K562 (cell line): ENCODE measurements around the gene ENHO. TPM values are rescaled to one million over a fixed set of nuclear protein-coding genes. Genes with fewer than 3 reads are reported as not detected.
A peak's percentile ranks its signal among the peaks of the same experiment; 100 is the strongest.

Experiments
- ATF7 ChIP-seq: fragments of 450-650 bp; IDR thresholded peaks from 2 replicates; pipeline ENCODE4 v1.7.1; 2014; ENCODE audit warnings: mild to moderate bottlenecking, moderate library complexity
- CHCHD3 ChIP-seq: fragments of 250-450 bp; sonication (Bioruptor Pico); IDR thresholded peaks from 2 replicates; pipeline ENCODE4 v2.1.2; 2022; ENCODE audit warnings: mild to moderate bottlenecking
- CHD4 ChIP-seq: fragments of 200-600 bp; sonication (generic); IDR thresholded peaks from 3 replicates; pipeline ENCODE4 v1.6.1; 2012; ENCODE audit warnings: low read depth, mild to moderate bottlenecking, mixed read lengths, low read length, inconsistent platforms; ENCODE audit not compliant: insufficient read depth, insufficient replicate concordance, poor library complexity, severe bottlenecking
- ETS1 ChIP-seq: conservative IDR thresholded peaks from 2 replicates; pipeline ENCODE4 v1.6.1; 2011; ENCODE audit warnings: low read depth, mild to moderate bottlenecking, low read length; ENCODE audit not compliant: control insufficient read depth
- FOS ChIP-seq: IDR thresholded peaks from 3 replicates; pipeline ENCODE4 v1.6.1; 2011; ENCODE audit not compliant: insufficient read length; ENCODE audit errors: extremely low read depth
- GATAD2B ChIP-seq: fragments of 450-650 bp; IDR thresholded peaks from 2 replicates; pipeline ENCODE4 v1.6.1; 2017; ENCODE audit warnings: mild to moderate bottlenecking, borderline replicate concordance
- GMEB1 ChIP-seq: fragments of 250-450 bp; sonication (Bioruptor Pico); IDR thresholded peaks from 2 replicates; pipeline ENCODE4 v1.4.0; 2020; ENCODE audit warnings: mild to moderate bottlenecking
- KDM2B ChIP-seq: fragments of 250-450 bp; sonication (Bioruptor Pico); IDR thresholded peaks from 2 replicates; pipeline ENCODE4 v1.8.0; 2021; ENCODE audit warnings: mild to moderate bottlenecking, moderate library complexity
- NR1H2 ChIP-seq: sonication (generic); formaldehyde crosslinking; IDR thresholded peaks from 2 replicates; pipeline ENCODE4 v1.4.0; 2020; ENCODE audit warnings: mild to moderate bottlenecking, missing genetic modification reagents
- NRF1 ChIP-seq, 2 experiments: fragments of 450-650 bp; IDR thresholded peaks in 1 of 2; conservative IDR thresholded peaks in 1 of 2; 2 replicates each; pipeline ENCODE4 v1.6.1; 2014; ENCODE audit warnings: mild to moderate bottlenecking in 2 of 2
- RBM25 ChIP-seq: fragments of 200-400 bp; formaldehyde crosslinking; IDR thresholded peaks from 2 replicates; pipeline ENCODE4 v1.6.1; 2018; ENCODE audit warnings: low read length, low read depth, moderate library complexity; ENCODE audit not compliant: severe bottlenecking
- TFAP4 ChIP-seq: sonication (generic); formaldehyde crosslinking; IDR thresholded peaks from 2 replicates; pipeline ENCODE4 v1.8.0; 2022; ENCODE audit warnings: missing genetic modification reagents, mild to moderate bottlenecking, moderate library complexity, borderline replicate concordance
- ZHX1 ChIP-seq: fragments of 150-350 bp; conservative IDR thresholded peaks from 2 replicates; pipeline ENCODE4 v1.6.1; 2014; ENCODE audit warnings: low read length
- polyA plus RNA-seq, 8 experiments: library from polyadenylated mRNA; depleted of rRNA in 4 of 8; stranded (reverse) in 5 of 8; unstranded in 3 of 8; fragments of >200 nt; fragmentation: Nextera tagmentation in 2 of 8; fragmentation: Illumina TruSeq in 1 of 8; extraction: Ambion mirVana in 2 of 8; extraction: Trizol in 1 of 8; gene quantifications; 2 replicates each; pipeline versions ENCODE4 v1.2.1 to v1.2.3, GENCODE V29; 2011 to 2014; ENCODE audit warnings: inconsistent platforms in 1 of 8, missing spikeins in 1 of 8
- total RNA-seq, 7 experiments: library from RNA; depleted of rRNA in 6 of 7; stranded (reverse); fragments of >200 nt in 6 of 7; fragmentation: Illumina TruSeq in 2 of 7; extraction: Trizol in 2 of 7; gene quantifications; 2 replicates each; pipeline versions ENCODE4 v1.2.1 to v1.2.3, GENCODE V29; 2011 to 2021; ENCODE audit warnings: low replicate concordance in 1 of 7
- TF ChIP-seq, protein P1 (sequence below): fragments of 450-650 bp; IDR thresholded peaks from 2 replicates; pipeline ENCODE4 v1.6.1; 2016

The ENHO gene
- total and polyA plus RNA-seq, 9 of the 15 experiments (the other 6 are each of a cell fraction or from before 2014, with no cell fraction given) = 0.24 TPM; not detected in 8

- TF ChIP-seq NR1H2 (CRISPR knock-in tag) (no peak), CHD4 (no peak), TFAP4 (CRISPR knock-in tag) (peak; percentile 23; the same call in 1 of the 2 replicates), FOS (peak; percentile 49), ZHX1 (no peak), ATF7 (0 out of 2 replicates have a peak, but pooled peaks have one; percentile 19), ETS1 (no peak), NRF1 (conservative IDR thresholded peaks at IDR 0.05 in 1 of 2, IDR thresholded peaks at IDR 0.05 in 1 of 2) (peak; percentile 63 to 70; a peak in 3 of 4 replicates), RBM25 (peak; percentile 71), KDM2B (CRISPR knock-in tag) (no peak), CHCHD3 (CRISPR knock-in tag) (no peak), GATAD2B (peak; percentile 19; the same call in 1 of the 2 replicates), GMEB1 (CRISPR knock-in tag) (no peak)
- TF ChIP-seq, protein P1, sequence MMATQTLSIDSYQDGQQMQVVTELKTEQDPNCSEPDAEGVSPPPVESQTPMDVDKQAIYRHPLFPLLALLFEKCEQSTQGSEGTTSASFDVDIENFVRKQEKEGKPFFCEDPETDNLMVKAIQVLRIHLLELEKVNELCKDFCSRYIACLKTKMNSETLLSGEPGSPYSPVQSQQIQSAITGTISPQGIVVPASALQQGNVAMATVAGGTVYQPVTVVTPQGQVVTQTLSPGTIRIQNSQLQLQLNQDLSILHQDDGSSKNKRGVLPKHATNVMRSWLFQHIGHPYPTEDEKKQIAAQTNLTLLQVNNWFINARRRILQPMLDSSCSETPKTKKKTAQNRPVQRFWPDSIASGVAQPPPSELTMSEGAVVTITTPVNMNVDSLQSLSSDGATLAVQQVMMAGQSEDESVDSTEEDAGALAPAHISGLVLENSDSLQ = peak; percentile 77
Observed at GRCh38 chr9:34522971-34523797, at the start of gene ENHO (continued).
